ENCODE data around the gene PIGU. TPM values are rescaled to one million over a fixed set of nuclear protein-coding genes. Genes with fewer than 3 reads are reported as not detected.
"Not testable (repeated sequence)": the region's sequence is repeated elsewhere in the genome, so short reads cannot be mapped to it uniquely, and the experiment has no call there.

The PIGU gene
- total RNA-seq, 1 donor from 2014 or later, result 13.9 TPM

- DNase-seq (ENCODE audit: low spot score in 2 of 2) (no peak), FAIRE-seq (no peak)
Measured at GRCh38 chr20:34522969-34523871, 153.7 kb downstream of the PIGU start.

- DNase-seq (ENCODE audit: low spot score in 2 of 2); FAIRE-seq: not testable (repeated sequence)
Measured at GRCh38 chr20:34519841-34520240, 157.1 kb downstream of the PIGU start.

DNA sequence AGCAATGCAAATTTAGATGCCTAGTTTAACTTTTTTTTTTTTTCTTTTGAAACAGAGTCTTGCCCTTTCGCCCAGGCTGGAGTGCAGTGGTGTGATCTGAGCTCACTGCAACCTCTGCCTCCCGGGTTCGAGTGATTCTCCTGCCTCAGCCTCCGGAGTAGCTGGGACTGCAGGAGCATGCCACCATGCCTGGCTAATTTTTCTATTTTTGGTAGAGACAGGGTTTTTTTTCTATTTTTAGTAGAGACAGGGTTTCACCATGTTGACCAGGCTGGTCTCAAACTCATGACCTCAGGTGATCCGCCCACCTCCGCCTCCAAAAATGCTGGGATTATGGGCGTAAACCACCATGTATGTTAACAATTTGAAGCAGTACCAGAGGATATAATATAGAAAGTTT is 158.0 kb downstream of the PIGU start:
- FAIRE-seq; DNase-seq (ENCODE audit: low spot score in 2 of 2): not testable (repeated sequence)

DNA sequence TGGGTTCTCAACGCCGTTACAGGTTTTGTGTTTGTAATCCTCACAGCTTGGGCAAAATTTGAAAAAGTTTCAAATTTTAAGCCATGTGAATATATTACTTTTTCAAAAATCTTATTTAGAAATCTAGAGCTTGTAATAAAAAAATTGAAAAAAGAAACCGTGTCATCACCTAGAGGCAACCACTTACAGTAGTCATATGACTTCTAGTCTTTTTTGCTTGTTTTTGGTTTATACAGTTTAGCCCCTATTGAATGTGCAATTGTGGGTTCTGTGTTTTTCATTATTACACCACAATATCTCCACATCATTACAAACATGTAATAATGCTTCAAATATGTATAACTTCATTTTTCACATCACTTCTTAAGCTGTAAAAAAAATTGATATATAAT is 159.8 kb downstream of the PIGU start:
- peak; percentile 37 for FAIRE-seq
- no peak for DNase-seq (ENCODE audit: low spot score in 2 of 2)

DNA sequence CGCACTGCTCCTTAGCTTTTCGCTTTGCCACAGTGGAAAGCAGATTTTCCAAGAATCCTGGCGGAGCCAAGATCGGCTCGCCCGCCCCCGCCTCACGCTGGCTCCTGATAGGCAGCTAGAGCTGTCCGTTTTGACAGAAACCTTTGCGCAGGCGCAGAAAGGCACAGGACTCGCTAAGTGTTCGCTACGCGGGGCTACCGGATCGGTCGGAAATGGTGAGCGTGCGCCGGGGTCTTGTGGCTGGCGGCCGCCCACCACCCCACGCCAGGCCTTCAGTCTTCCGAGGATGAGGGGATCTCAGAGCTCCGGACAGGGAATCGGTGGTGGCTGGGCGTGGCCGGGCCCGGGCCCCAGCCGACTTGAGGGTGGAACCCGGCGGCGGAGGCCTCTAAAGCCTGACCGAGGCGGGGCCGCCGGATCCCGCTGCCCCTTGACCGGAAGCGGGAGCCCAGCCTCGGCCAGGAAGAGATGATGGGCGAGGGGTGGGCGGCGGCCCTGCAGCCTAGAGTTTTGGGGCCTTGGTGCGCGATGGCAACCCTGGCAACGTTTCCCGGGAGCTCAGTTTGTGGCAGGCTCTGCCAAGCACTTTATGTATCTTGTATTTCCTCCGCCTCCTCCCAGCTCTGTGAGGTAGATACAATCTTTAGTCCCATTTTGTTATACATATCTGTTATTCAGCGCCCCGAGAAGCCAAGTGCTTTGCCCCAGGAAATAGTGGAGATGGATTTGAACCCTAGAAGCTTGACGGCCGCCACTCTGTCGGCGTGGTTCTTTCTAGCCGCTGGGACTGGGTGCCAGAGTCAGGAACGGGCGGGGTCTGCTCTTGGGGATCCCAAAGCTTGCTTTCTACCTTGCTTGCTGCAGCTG is 160.4 kb downstream of the PIGU start, which contains the start of gene DYNLRB1:
Gene DYNLRB1 (plus strand): TSS at position 176 of the 867 bp plus-strand sequence. CDS start 37 bp downstream, at position 213.
- no peak for FAIRE-seq
- peak; percentile 76 to 82 for DNase-seq (ENCODE audit: low spot score in 2 of 2)

DNA sequence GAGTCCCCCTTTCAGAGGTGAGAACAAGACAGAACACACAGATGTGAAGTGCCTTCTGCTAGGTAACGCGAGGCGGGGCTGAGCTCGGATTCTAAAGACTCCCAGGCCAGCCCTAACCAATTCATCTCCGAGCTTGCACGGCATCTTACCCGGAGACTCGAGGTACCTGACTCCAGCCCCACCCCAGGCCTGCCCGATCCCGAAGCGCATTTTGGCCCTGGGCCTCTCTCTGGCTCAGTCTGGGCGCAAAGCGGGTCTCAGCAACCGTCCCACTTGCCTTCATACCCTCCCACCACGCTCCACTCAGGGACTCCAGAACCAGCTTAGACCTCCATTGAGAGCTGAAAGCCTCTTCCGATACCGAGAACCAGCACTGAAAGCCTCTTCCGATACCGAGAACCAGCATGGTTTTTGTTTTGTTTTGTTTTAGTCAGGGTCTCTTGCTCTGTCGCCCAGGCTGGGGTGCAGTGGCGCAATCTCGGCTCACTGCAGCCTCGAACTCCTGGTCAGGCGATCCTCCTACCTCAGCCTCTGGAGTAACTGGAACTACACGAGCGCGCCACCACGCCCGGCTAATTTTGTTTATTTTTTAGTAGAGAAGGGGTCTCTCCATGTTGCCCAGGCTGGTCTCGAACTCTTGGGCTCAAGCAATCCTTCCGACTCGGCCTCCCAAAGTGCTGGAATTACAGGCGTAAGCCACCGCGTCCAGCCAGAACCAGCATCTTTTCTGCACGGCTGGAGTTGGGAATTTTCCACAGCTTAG is 161.2 kb downstream of the PIGU start:
- FAIRE-seq (no peak), DNase-seq (ENCODE audit: low spot score in 2 of 2) (peak in 1 of 2 donors; percentile 35)

GRCh38 chr20:34514897-34515483 is 161.9 kb downstream of the PIGU start:
- FAIRE-seq (no peak), DNase-seq (ENCODE audit: low spot score in 2 of 2) (no peak)

DNA sequence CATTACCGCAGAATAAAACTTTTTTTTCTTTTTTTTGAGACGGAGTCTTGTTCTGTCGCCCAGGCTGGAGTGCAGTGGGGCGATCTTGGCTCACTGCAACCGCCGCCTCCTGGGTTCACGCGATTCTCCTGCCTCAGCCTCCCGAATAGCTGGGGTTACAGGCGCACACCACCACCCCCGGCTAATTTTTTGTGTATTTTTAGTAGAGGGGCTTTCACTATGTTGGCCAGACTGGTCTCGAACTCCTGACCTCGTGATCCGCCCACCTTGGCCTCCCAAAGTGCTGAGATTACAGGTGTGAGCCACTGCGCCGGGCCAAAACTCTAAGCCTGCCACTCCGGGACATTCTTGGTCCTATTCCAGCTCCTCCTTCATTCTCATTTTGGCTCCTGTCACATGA is 162.9 kb downstream of the PIGU start:
- FAIRE-seq; DNase-seq (ENCODE audit: low spot score in 2 of 2): not testable (repeated sequence)

- FAIRE-seq (no peak), DNase-seq (ENCODE audit: low spot score in 2 of 2) (no peak)
Measured at GRCh38 chr20:34512955-34513419, 163.9 kb downstream of the PIGU start.

DNA sequence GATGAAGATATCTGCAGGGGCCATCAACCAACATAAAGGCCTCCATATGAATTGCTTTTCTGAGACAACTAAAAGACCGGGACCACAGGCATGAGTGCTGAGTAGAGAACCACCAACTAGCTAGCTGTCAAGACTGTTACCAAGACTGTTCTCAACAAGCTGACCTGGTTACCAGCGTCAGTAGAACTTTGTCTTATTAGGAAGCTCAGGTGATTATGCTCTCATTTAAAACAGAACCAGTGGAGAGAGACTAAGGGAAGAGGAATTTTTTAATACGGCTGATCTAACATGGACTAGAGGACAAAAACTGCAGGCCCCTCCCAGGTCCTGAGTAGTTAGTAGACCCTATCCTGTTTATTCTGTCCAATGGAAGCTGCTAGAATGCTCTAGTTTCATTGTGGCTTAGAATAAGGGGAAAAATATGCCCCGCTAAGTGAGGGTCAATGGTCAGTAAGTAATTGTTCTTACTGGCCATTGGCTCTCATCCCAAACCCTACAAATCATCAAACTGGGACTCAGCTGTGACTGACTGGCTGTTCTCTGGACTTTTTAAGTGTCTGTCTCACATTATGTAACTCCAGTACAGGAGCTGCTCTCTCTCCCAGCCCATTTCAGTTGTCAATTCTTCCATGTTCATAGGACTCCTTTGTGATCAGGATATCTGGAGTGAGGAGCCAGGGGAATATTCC is 164.5 kb downstream of the PIGU start:
- FAIRE-seq (no peak), DNase-seq (ENCODE audit: low spot score in 2 of 2) (no peak)

DNA sequence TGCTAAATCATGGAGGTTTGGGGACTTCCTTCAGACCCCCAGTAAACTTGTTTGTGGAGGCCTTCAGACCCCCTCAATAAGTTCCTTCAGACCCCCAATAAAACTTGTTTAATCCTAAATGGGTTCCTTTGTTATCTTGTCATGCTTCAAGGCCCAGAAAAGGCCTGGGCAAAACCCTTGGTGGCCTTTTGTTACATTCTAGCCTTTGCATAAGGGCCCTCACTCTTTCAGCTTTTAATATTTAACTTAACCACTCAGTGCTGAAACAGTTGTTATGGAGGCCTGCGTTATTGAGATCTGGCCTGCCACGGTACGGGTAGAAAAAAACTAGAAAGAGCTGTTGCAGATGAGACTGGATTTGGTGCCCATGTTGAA is 165.0 kb downstream of the PIGU start:
- DNase-seq (ENCODE audit: low spot score in 2 of 2), result no peak
- no peak for FAIRE-seq

DNA sequence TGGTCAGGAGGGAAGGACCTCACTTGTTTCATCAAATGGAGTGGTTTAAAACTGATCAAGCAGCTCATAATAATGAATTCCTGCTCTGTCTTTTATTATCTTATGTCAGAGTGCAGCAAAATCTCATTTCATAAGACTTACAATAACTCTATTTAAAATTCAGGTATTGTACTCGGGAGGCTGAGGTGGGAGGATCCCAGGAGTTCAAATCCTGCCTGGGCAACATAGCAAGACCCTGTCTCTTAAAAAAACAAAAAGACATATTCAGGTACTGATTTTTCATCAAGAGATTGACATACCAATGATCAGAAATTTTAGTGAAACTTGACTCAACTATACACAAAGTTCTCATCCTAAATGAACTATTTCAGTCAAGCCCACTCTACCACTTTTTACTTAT is 166.3 kb downstream of the PIGU start:
- DNase-seq (ENCODE audit: low spot score in 2 of 2) (no peak), FAIRE-seq (no peak)

Small RNA genes lying within 50 kb of the gene (small RNA-seq; reads per million reads assigned to genes)
- gene AL118520.1 (not detected), gene RF00019 (not detected)

Other genes with a start within 250 kb of the PIGU start
- 50.1 TPM for gene DYNLRB1, start 160.7 kb downstream of the PIGU start, total RNA-seq
- 43.2 TPM for gene MAP1LC3A, start 118.4 kb downstream of the PIGU start, total RNA-seq
- 3.7 TPM for gene TP53INP2, start 27.3 kb upstream of the PIGU start, total RNA-seq
- 92.5 TPM for gene NCOA6, start 148.6 kb upstream of the PIGU start, total RNA-seq
- gene GGT7, start 195.8 kb upstream of the PIGU start, total RNA-seq, result 13.5 TPM
- 18.3 TPM for gene ACSS2, start 199.5 kb upstream of the PIGU start, total RNA-seq